Hepatocyte (in vitro differentiated cells): Measurements from ENCODE around the gene ARPP21.

Source experiments
- EZH2 ChIP-seq: fragments of 200-600 bp; sonication (generic); IDR thresholded peaks from 2 replicates; pipeline ENCODE4 v1.6.1; 2016; ENCODE audit warnings: antibody characterized with exemption, mild to moderate bottlenecking, borderline replicate concordance
- EZH2phosphoT487 ChIP-seq: fragments of 200-600 bp; sonication (generic); IDR thresholded peaks from one replicate; pipeline ENCODE4 v1.6.1; 2018; ENCODE audit warnings: antibody characterized with exemption, mild to moderate bottlenecking, low read depth, moderate library complexity; ENCODE audit not compliant: unreplicated experiment, severe bottlenecking
- TF ChIP-seq, protein P1 (sequence below): fragments of 200-600 bp; sonication (generic); IDR thresholded peaks from 2 replicates; pipeline ENCODE4 v1.5.1; 2016; ENCODE audit warnings: antibody characterized with exemption, mild to moderate bottlenecking; ENCODE audit not compliant: poor library complexity

DNA sequence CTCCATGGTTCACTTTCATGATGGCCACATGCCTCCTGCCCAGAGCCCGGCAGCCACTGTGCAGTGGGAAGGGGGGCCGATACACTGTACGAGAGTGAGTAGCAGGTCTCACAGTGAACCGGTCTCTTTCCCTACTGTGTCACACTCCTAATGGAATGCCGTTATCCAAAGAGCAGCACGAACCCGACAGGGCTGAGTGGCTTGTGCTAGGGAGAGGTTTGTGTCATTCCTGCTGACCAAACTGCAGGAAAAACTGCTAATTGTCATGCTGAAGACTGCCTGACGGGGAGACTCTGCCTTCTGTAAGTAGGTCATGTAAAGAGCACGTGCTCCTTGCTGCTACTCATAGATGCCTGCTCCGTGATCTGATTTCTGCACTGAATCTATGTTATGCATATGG is 105.1 kb downstream of the ARPP21 start:
- TF ChIP-seq, protein P1, sequence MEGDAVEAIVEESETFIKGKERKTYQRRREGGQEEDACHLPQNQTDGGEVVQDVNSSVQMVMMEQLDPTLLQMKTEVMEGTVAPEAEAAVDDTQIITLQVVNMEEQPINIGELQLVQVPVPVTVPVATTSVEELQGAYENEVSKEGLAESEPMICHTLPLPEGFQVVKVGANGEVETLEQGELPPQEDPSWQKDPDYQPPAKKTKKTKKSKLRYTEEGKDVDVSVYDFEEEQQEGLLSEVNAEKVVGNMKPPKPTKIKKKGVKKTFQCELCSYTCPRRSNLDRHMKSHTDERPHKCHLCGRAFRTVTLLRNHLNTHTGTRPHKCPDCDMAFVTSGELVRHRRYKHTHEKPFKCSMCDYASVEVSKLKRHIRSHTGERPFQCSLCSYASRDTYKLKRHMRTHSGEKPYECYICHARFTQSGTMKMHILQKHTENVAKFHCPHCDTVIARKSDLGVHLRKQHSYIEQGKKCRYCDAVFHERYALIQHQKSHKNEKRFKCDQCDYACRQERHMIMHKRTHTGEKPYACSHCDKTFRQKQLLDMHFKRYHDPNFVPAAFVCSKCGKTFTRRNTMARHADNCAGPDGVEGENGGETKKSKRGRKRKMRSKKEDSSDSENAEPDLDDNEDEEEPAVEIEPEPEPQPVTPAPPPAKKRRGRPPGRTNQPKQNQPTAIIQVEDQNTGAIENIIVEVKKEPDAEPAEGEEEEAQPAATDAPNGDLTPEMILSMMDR = no peak
- TF ChIP-seq EZH2 (no peak), EZH2phosphoT487 (no peak)
